Measurements from ENCODE around the gene RNASEL. TPM values are rescaled to one million over a fixed set of nuclear protein-coding genes. Genes with fewer than 3 reads are reported as not detected.

Gene RNASEL
- total and polyA plus RNA-seq, 9 of the 15 experiments (the other 6 are each of a cell fraction or from before 2014, with no cell fraction given) = 4.3 to 11.1 (median 7.2) TPM

DNA sequence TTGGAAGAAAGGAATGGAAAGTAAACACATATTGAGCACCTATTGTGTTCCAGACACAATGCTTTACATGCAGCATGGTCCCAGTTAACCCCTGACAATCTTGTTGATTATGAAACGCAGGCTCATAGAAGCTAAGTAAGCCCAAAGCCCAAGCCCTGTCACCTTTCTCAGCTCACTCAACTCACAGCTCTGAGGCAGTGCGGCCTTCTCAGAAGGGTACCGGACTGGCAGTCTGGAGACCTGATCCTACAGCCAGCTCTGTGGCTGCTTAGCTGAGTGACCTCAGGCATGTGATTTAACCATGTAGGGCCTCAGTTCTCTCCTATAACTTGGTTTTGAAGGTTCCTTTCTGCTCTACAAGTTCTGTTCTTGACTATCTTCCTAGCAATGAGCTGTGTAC, 464 bp upstream of the RNASEL start:
- no peak for ATAC-seq
- Histone ChIP-seq H3K27me3 (ENCODE audit: control insufficient read depth in 2 of 2, insufficient read depth in 2 of 2, low read length in 2 of 2) (peaks cover 0 to 4% of the 10 kb centered on the region in 2 experiments; a peak in 1 of 5 replicates), H4K20me1 (replicated peaks; ENCODE audit: control insufficient read depth, insufficient read depth, low read length) (no peaks in the 10 kb centered on the region), H3K4me3 (peak overlapping the region; percentile 58), H3K9me3 (replicated peaks; ENCODE audit: control insufficient read depth, insufficient read depth, low read depth, low read length) (no peaks in the 10 kb centered on the region), H3K27ac (ENCODE audit: extremely low read depth, low read depth, low read length) (no peak overlapping the region), H3K4me1 (replicated peaks in 1 of 2; ENCODE audit: control insufficient read depth in 2 of 2, insufficient read depth in 2 of 2, low read length in 2 of 2) (peaks cover 0 to 36% of the 10 kb centered on the region in 2 experiments; a peak in 4 of 5 replicates), H3K9ac (ENCODE audit: insufficient read depth in 1 of 2, low read depth in 2 of 2, low read length in 2 of 2) (no peak overlapping the region), H3K79me2 (ENCODE audit: control insufficient read depth, insufficient read depth, low read length) (no peaks in the 10 kb centered on the region), H2AFZ (ENCODE audit: low read depth, low read length) (peak overlapping the region; percentile 96), H3K4me2 (ENCODE audit: insufficient read depth, low read length) (peak overlapping the region; percentile 90), H3K36me3 (ENCODE audit: control insufficient read depth, insufficient read depth, low read length) (no peaks in the 10 kb centered on the region), H3K9me1 (ENCODE audit: control insufficient read depth, insufficient read depth, low read length) (no peaks in the 10 kb centered on the region)
- FAIRE-seq = no peak
- TF ChIP-seq SAFB (IDR thresholded peaks at IDR 0.05; ENCODE audit: borderline replicate concordance, low read depth, low read length) = no peak
- TF ChIP-seq ZKSCAN8 (CRISPR knock-in tag; IDR thresholded peaks at IDR 0.05) = peak; percentile 3; the same call in 1 of the 2 replicates
- TF ChIP-seq ZNF277 (CRISPR knock-in tag; IDR thresholded peaks at IDR 0.05; ENCODE audit: borderline replicate concordance) = no peak
- no peak for TF ChIP-seq CLOCK (CRISPR knock-in tag; IDR thresholded peaks at IDR 0.05; ENCODE audit: borderline replicate concordance)
- TF ChIP-seq XRCC5 (IDR thresholded peaks at IDR 0.05; ENCODE audit: low read depth, low read length) = no peak
- no TSS peak for BruUV-seq (replicated peaks)
- DNase-seq (ENCODE audit: extremely low read depth in 1 of 4, low spot score in 3 of 4) = no peak
- 74% methylated on average over 3 of the region's 3 CpGs for whole genome bisulfite sequencing (ENCODE audit: insufficient coverage, low coverage, missing lambda C conversion rate)
- intact Hi-C loops (cut with micrococcal nuclease) = loop anchor here (10.0 kb wide), 1 partner anchor 285 kb away; no protein-coding TSS in a partner anchor
- ChIA-PET CTCF (ENCODE audit: low intra/inter-chr PET ratio) (no interaction called here), POLR2A (interaction anchor here (0.6 to 2.0 kb wide), 10 partner anchors 9 to 1299 kb away, joined by 3 to 6 read pairs (median 4); no protein-coding TSS in a partner anchor)
- in situ Hi-C loops (cut with MboI) = loop anchor here (10.0 kb wide), 1 partner anchor 285 kb away; no protein-coding TSS in a partner anchor

Data from K562 (cell line).